Activated T-cell treated with anti-CD3 and anti-CD28 coated beads for 4 hours (primary cell): ENCODE results near the gene RALGDS.
"Not testable (repeated sequence)": the region's sequence is repeated elsewhere in the genome, so short reads cannot be mapped to it uniquely, and the experiment has no call there.

Source experiments
- DNase-seq: peaks from one replicate; pipeline ENCODE4 v3.0.0-alpha.2; 2020

The RALGDS gene

DNA sequence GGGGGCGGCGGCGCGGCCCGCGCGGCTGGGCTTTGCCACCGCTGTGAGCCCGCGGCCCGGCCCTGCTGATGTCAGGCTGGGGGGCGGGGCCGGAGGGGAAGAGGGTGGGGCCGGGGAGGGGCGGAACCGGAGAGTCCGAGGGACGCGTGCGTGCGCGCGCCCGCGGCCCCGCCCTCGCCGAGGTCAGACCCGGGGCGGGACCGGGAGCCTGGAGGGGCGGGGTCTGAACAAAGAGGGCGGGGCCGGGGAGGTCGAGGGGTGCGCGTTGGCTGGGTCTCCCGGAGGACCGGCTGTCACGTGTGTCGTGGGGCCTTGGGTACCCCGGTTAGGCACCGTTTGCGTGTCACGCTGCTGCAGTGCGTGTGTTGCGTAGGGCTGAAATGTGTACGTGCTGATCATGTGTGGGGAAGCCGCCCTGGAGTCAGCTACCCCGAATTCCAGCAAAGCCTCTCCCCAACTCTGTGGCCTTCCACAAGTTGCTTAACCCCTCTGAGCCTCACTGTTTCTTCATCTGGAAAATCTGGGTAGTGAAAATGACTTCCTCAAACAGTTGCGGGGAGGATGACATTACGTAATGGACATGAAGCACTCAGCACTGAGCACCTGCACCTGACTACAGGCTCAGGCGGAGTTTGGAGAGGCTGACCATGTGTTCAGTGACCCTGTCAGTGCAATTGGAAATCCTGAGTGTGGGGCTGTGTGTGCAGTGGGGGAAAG is at the start of gene RALGDS:
Gene RALGDS, minus strand, starts transcription at position 43 of the 717 bp plus-strand sequence. CDS start 86 bp downstream, outside the sequence.
- peak; percentile 89 for DNase-seq

DNA sequence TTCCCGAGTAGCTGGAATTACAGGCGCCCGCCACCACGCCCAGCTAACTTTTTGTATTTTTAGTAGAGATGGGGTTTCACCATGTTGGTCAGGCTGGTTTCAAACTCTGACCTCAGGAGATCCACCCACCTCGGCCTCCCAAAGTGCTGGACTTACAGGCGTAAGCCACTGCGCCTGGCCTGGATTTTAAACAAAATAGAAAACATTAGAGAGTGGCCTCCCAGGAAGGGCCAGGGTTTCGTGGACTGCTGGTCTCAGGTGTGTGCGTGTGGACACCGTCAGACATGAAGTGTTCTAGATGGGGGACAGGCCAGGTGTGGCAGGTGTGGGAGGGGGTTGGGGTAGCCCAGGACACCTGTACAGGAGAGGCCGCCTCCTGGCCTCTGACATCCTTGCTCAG is 49.7 kb upstream of the RALGDS start:
- no peak for DNase-seq

- DNase-seq, result not testable (repeated sequence)
These were observed 48.6 kb upstream of the RALGDS start for GRCh38 chr9:133169687-133170086.

- DNase-seq, result no peak
These were observed 48.1 kb upstream of the RALGDS start for GRCh38 chr9:133169102-133169501.

DNA sequence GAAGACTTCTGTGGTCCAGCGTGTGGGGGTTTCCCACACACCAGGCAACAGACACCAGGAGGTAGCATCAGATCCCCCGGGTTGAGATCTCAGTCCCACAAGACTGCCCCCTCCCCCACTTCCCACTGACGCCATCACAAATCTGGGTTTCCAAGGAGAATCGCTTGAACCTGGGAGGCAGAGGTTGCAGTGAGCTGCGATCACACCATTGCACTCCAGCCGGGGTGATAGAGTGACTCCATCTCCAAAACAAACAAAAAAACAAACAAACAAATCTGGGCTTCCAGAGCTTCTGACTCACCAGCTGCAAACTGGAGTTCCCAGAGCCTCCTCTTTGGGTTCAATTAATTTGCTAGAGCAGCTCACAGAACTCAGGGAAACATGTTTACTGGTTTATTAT is 47.4 kb upstream of the RALGDS start:
- DNase-seq, result no peak

DNA sequence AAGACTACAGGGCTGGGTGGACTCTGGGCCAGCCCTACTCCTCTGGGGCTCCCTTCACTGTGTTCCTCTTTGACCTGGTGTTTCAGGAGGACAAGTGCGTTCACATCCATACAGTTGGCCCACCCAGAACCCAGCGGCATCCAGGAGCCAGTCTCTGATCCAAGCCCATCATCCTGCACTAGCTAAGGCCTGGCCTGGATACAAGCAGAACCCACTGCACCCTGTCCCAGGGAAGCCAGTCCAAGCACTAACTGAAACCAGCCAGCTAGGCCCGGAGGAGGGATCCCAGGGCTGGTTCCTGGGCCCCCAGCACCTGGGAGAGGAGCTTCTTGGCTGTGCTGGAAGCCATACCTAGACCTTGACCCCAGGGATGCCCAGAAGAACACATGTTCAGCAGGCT is 46.7 kb upstream of the RALGDS start:
- no peak for DNase-seq

DNA sequence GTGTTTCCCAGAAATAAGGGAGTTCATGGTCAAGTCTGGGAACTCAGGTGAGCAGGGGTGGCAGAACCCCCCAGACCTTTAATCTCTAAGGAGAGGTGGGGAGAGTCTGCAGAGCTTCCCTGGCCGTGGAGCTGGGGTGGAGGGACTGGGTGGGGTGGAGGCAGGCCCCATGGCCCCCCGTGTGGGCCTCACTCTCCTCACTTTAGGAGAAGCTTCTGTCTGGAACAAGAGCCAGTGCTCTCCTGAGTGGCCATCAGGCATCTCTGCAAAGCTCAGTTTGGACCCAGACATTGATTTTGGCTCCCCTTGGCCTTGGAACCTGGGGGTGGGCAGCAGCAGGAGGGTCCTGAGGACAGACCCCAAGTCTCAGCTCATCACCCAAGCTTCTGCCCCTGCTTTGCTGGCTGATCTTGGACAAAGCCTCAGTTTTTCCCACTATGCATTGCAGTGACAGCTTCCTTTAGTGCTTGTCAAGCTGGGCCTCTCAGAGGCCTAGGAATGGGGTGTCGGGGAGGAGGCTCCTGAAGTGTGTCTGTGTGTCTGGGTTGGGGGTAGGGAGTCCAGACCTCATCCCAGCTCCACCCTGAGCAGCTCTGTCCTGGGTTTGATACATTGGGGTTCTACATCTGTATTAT is 46.2 kb upstream of the RALGDS start:
- no peak for DNase-seq

- no peak for DNase-seq
These were observed 45.4 kb upstream of the RALGDS start for GRCh38 chr9:133166392-133166791.

GRCh38 chr9:133165452-133165730 is 44.4 kb upstream of the RALGDS start:
- no peak for DNase-seq

GRCh38 chr9:133164191-133164590 is 43.2 kb upstream of the RALGDS start:
- no peak for DNase-seq

DNA sequence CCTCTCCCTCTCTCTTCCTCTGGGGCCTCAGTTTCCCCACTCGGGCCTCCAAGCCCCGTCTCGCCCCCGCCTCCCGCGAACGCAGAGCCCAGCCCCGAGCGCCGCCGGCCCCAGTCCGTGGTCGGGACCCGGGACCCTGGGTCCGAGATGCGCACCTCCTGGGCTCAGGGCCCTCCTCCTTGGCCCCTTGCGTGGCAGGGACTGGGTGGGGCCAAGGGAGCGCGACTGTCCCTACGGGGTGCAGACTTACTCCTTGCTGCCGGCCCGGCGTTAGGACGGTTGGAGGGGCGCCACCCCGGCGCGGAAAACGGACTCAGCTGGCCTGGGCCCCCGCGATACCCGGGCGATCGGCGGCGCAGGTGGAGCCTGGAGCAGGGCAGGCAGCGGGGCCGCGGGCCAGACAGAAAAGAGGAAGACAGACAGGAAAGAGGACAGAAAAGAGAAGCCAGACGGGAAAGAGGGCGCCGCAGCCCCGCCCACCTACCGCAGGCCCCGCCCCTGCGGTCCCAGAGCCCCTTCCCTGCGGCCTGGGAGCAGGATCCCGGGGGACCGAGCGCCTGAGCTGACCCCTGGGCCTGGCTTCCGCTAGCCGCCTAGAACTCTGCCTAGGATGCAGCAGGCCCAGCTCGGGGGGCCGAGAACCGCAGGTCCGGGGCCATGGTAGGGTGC is 42.6 kb upstream of the RALGDS start, which contains the start of gene GBGT1:
Gene GBGT1, minus strand, starts transcription at position 411 of the 669 bp plus-strand sequence. CDS start 1,502 bp downstream, outside the sequence.
- DNase-seq, result no peak

DNA sequence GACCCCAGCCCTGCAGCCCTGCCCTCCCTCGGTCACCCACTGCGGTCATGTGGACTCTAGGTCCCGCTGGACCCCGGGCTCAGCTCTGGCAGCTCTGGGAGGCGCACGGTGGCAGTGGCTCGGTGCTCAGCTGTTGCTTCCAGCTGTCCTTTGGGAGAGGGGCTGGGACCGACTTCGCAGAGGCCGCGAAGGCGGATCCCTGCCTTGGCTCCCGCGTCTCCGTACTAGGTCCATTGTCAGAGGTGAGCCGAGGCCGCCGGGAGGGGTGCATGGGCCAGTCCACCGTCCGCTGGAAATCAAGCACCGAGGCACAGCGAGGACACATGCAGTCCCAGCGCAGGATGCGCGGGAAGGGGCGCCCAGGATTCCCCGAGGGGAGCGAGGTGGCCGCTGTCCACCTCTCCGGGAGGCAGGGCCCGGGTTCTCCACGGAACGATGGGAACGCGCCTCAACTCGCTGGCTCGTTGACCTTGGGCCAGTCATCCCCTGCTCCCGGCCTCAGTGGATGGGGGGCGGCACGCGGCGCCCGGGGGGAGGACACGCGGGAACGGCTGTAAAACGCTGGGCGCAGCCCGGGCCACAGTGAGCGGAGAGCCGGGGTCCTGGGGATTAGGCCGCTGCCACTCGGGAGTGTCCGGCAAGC is 41.9 kb upstream of the RALGDS start:
- no peak for DNase-seq

GRCh38 chr9:133161547-133161950 is 40.5 kb upstream of the RALGDS start:
- no peak for DNase-seq

DNA sequence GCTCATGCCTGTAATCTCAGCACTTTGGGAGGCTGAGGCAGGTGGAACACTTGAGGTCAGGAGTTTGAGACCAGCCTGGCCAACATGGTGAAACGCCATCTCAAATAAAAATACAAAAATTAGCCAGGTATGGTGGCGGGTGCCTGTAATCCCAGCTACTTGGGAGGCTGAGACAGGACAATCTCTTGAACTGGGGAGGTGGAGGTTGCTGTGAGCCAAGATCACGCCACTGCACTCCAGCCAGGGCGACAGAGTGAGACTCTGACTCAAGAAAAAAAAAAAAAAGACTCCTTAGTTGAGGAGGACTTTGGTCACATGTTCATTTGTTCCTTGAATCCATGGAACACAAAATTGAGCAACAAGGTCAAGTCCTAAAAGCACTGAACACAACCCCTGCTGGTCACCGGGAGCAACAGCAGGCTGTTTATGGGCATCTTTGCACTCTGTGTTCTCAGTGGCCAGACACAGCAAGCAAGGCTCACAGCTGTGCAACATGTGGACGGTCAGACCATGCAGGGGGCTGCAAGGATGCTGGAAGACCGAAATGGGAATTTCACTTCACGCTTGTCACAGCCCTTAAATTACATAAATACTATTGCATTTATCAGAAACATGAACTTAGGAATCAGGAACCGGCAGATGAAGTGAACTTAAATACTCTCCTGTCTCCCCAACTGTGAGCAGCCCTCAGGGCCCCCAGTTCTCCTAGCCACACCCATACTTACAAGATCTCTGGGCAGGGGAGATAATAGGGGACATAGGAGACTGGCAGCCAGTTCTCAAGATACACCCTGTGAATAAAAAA is 39.9 kb upstream of the RALGDS start:
- DNase-seq, result no peak

GRCh38 chr9:133158695-133159094 is 37.7 kb upstream of the RALGDS start:
- DNase-seq, result no peak

DNA sequence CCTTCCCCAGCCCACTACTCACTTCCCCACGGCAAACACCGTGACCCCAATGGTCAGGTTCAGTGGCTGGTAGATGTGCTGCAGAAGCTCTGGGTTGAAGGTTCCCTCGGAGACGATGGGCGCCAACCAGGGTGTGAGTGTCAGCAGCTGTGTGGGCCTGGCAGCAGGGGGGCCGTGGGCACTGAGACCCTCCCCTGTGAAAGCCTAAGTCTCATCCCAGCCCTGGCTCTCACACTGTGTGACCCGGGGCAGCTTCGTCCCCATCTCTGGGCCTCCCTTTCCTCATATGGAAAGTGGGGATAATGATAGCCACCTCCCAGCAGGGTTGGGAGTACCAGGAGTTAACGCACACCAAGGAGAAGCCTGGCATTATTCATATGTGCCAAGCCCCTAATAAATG is 34.1 kb upstream of the RALGDS start:
- DNase-seq, result no peak

DNA sequence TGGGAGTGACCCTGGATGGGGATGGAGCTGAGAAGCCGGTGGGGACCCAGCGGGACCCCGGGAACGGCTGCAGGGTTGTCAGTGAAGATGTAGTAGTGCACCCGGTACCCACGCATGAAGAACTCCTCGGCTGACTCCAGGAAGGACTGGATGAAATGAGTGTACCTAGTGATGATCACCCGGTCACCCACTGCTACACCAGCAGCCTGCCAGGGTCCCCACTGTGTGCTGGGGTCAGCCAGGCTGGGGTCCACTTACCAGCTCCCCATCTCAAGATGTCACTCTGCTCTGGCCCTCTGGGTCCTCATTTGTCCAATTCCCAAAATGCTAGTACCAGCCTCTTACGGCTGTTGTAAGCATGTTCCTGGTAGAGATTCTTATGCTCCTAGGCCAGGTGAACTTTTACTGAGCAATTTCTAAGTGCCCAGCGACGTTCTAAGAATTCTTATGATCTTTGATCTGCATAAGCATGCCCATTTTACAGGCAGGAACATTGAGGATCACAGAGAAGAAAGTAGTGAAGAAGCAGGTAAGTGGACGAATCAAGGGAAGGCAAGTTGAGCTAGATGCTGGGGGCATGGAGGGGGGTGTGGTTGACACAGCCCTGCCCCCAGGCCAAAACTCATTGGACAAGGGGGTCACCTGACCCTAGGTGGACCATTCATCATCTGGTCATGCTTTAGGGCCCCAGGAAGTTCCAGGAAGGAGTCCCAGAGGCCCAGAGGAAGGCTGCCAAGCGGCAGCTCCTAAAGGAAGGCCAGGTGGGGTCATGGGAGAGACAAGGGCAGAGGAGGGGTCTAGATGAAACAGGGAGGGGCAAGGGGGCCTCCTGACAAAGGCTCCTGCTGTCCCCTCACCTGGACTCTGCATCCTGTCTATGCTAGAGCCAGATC is 33.3 kb upstream of the RALGDS start:
- DNase-seq, result no peak

DNA sequence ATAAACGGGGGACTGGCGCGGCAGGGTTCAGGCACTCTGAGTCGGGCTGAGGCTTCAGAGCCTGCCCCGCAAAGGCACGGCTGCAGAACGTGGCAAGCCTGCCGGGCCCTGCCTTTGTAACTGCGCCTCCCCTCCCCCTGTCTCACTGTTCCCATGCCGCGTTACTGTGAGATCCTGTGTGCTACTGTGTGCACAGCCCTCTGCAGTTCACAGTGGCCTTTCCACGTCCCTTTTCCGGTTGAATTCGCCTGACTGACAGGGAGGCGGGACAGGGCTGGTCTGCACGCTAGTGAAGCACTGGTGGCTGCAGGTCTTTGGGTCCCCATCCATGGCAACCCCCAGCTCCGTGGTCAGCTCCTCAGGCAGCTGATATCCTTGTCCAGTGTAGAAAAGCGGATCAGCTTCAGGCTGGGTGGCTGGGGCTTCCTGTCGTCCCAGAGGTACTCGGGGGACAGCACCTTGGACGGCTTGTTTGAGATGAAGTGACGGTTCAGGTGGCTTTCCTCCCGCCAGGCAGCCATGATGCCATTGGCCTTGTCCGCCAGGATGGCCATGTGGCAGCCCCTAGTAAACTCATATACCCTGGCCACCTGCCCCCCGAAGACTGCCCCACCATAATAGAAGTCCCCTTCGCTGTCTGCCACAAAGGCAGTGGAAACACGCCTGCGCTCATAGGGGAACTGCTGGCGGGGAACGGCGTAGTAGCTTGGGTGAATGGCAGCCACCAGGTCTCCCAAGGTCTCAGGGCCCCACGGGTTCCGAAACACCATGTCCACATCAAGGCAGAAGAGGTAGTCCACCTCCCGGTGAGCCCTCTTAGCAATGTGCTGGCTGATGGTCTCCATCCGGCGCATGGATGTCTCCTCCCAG is 32.4 kb upstream of the RALGDS start:
- DNase-seq, result no peak

DNA sequence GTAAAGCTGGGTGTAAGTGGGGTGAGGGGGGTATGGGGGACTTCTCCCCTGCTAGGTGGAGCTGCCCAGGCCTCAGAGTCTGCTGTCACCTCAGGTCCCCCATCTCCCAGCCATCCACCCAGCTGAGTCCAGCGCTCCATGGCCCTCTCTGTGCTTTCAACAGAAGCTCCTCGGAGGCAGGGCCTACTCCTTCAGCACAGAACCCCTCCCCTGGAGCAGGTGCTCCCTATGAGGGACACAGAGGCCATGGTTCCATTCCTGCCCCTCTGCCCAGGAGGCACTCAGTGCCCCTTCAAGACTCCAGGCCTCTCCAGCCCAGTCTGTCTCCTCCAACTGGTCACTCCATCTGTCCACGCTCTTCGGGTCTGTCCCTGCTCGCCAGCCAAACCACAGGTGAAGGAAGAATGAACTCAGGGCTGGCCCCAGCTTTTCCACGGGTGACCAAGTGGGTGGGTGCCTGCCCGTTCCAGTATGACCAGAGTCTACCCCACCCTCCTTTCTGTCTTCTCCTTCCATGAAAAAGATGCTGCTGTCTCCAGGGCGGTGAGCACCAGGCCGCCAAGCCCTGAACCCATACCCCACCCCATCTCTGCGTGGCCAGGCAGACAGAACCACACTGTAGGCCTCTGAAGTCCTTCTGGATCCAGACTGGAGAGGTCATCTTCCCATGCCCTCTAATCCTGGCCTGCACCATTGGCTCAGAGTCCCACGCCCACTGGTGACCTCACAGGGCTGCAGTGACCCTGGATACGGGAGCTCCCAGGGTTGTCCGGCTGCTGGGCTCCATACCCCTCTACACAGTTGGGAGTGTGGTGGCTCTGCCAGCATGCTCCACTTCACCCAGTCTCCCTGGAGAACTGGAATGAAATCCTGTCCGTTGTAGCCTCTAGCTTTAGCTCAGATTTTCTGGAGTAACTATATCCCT is 30.8 kb upstream of the RALGDS start:
- no peak for DNase-seq

DNA sequence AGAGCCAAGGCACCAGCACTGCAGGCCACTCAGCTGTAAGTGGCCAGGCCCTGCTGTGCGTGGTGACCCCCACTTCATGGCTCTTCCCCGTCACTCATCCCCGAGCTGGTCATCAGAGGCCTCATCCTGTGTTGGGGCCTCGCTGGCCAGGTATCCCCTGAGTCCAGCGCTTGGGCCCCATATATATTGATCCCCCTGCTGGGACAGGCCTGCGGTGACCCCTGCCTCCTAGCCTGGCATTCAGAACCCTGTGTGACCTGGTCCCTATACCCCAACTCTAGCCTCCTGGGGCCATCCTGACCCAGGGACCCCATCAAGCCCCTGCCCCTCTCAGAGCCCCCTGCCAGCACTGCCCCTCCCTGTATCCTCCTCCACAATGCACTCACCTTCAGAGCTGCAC is 30.0 kb upstream of the RALGDS start:
- no peak for DNase-seq
